ENCODE results near the gene NRBF2.

DNA sequence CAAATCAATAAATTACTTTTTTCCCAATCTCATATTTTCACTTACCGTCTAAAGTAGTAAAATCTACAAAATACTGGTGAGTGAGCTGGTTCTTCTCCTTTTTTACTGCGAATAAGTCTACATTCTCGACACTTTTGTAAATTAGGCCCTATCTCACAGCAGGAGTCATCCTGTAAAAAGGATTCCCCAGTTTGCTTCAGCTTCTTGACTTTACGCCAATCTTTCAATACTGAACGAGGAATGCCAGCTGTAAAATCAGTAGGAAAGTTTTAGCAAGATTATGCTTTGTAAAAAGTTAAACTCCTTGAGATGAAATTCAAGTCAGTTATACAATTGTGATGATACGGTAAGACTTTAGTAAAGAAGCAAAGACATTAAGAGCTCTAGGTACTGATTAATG lies 67.3 kb downstream of the NRBF2 start:
- TF ChIP-seq EZH2 (IDR thresholded peaks at IDR 0.05; ENCODE audit: borderline replicate concordance, low read depth, low read length, poor library complexity, severe bottlenecking), result no peak
- TF ChIP-seq, protein P1, sequence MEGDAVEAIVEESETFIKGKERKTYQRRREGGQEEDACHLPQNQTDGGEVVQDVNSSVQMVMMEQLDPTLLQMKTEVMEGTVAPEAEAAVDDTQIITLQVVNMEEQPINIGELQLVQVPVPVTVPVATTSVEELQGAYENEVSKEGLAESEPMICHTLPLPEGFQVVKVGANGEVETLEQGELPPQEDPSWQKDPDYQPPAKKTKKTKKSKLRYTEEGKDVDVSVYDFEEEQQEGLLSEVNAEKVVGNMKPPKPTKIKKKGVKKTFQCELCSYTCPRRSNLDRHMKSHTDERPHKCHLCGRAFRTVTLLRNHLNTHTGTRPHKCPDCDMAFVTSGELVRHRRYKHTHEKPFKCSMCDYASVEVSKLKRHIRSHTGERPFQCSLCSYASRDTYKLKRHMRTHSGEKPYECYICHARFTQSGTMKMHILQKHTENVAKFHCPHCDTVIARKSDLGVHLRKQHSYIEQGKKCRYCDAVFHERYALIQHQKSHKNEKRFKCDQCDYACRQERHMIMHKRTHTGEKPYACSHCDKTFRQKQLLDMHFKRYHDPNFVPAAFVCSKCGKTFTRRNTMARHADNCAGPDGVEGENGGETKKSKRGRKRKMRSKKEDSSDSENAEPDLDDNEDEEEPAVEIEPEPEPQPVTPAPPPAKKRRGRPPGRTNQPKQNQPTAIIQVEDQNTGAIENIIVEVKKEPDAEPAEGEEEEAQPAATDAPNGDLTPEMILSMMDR (conservative IDR thresholded peaks at IDR 0.05; ENCODE audit: low read depth, low read length), result no peak
